IMR-90 (cell line): ENCODE results near the gene CHAC1. TPM values are rescaled to one million over a fixed set of nuclear protein-coding genes. Genes with fewer than 3 reads are reported as not detected.

Experiments used
- ATAC-seq: fragments of 200-7000 bp; cut with Tn5 transposase; 2 replicates; pipeline ENCODE4 v1.9.1; 2020; ENCODE audit warnings: low read depth, mild to moderate bottlenecking, moderate library complexity
- BruUV-seq: library from RNA; stranded (reverse); fragments of 400-500 nt; replicated peaks from 2 replicates; lab custom pipeline; 2021; lab: Mats Ljungman, UMichigan
- CTCF ChIA-PET: fragments of 300-600 bp; formaldehyde crosslinking; extraction: SDS; loops from one replicate; lab custom pipeline; 2021; ENCODE audit warnings: antibody characterized with exemption; lab: Yijun Ruan, JAX
- POLR2A ChIA-PET: fragments of 300-600 bp; sonication (Branson Sonifier 250); formaldehyde crosslinking; loops from one replicate; lab custom pipeline; 2022; ENCODE audit warnings: antibody characterized with exemption; ENCODE audit not compliant: unreplicated experiment; lab: Charles Lee
- DNase-seq: peaks from one replicate; pipeline ENCODE4 v3.0.0; 2013
- H2AFZ ChIP-seq: replicated peaks from 2 replicates; pipeline ENCODE3; 2013; ENCODE audit warnings: low read length, mild to moderate bottlenecking; ENCODE audit not compliant: poor library complexity
- H2AK5ac ChIP-seq: 2 replicates; pipeline ENCODE4 v1.6.1; 2013; ENCODE audit warnings: low read depth, low read length, inconsistent platforms
- H2AK9ac ChIP-seq: replicated peaks from 2 replicates; pipeline ENCODE3; 2013; ENCODE audit warnings: mild to moderate bottlenecking, low read depth, low read length, moderate library complexity; ENCODE audit not compliant: poor library complexity
- H2BK120ac ChIP-seq: 2 replicates; pipeline ENCODE4 v1.6.1; 2013; ENCODE audit warnings: low read depth, low read length, inconsistent platforms
- H2BK15ac ChIP-seq: 3 replicates; pipeline ENCODE4 v1.6.1; 2013; ENCODE audit warnings: low read depth, low read length, inconsistent platforms
- H2BK20ac ChIP-seq: 2 replicates; pipeline ENCODE4 v1.6.1; 2013; ENCODE audit warnings: low read depth, mild to moderate bottlenecking, inconsistent platforms, low read length, moderate library complexity
- H2BK5ac ChIP-seq: 2 replicates; pipeline ENCODE4 v1.6.1; 2013; ENCODE audit warnings: mild to moderate bottlenecking, low read depth, low read length, inconsistent platforms; ENCODE audit not compliant: poor library complexity, severe bottlenecking
- H3K14ac ChIP-seq: replicated peaks from 2 replicates; pipeline ENCODE4 v1.6.1; 2013; ENCODE audit warnings: low read depth, low read length, inconsistent platforms
- H3K18ac ChIP-seq: 2 replicates; pipeline ENCODE4 v1.6.1; 2013; ENCODE audit warnings: low read depth, low read length, control low read depth
- H3K23ac ChIP-seq: 2 replicates; pipeline ENCODE4 v1.6.1; 2013; ENCODE audit warnings: low read depth, low read length, inconsistent platforms
- H3K27ac ChIP-seq: 2 replicates; pipeline ENCODE4 v1.5.1; 2013; ENCODE audit warnings: mild to moderate bottlenecking, control low read depth, low read length; ENCODE audit not compliant: insufficient read depth
- H3K27me3 ChIP-seq: 2 replicates; pipeline ENCODE4 v1.6.1; 2013; ENCODE audit warnings: low read length; ENCODE audit not compliant: control insufficient read depth, insufficient read depth
- H3K36me3 ChIP-seq: 2 replicates; pipeline ENCODE4 v1.6.1; 2013; ENCODE audit warnings: low read length, mixed read lengths; ENCODE audit not compliant: control insufficient read depth, insufficient read depth
- H3K4ac ChIP-seq: 2 replicates; pipeline ENCODE4 v1.6.1; 2013; ENCODE audit warnings: low read depth, low read length, inconsistent platforms
- H3K4me1 ChIP-seq: 2 replicates; pipeline ENCODE4 v1.6.1; 2013; ENCODE audit warnings: low read length, mixed read lengths; ENCODE audit not compliant: control insufficient read depth, insufficient read depth
- H3K4me2 ChIP-seq: 2 replicates; pipeline ENCODE4 v1.6.1; 2013; ENCODE audit warnings: low read depth, mild to moderate bottlenecking, control low read depth, low read length, moderate library complexity
- H3K4me3 ChIP-seq: 2 replicates; pipeline ENCODE4 v1.5.1; 2013; ENCODE audit warnings: low read depth, mild to moderate bottlenecking, control low read depth, low read length, moderate library complexity; ENCODE audit not compliant: insufficient read depth
- H3K56ac ChIP-seq: 2 replicates; pipeline ENCODE4 v1.6.1; 2013; ENCODE audit warnings: low read length, inconsistent platforms; ENCODE audit not compliant: insufficient read depth; ENCODE audit errors: extremely low read depth
- H3K79me1 ChIP-seq, 2 experiments: 2 replicates each; pipeline ENCODE4 v1.6.1; 2013; ENCODE audit warnings: low read length in 2 of 2, inconsistent platforms in 1 of 2, low read depth in 1 of 2
- H3K9ac ChIP-seq: 2 replicates; pipeline ENCODE4 v1.6.1; 2013; ENCODE audit warnings: low read depth, low read length, control low read depth
- H3K9me1 ChIP-seq: 2 replicates; pipeline ENCODE4 v1.6.1; 2013; ENCODE audit warnings: low read length, inconsistent platforms; ENCODE audit not compliant: insufficient read depth
- H3K9me3 ChIP-seq: 2 replicates; pipeline ENCODE4 v1.6.1; 2013; ENCODE audit warnings: low read length; ENCODE audit not compliant: control insufficient read depth, insufficient read depth
- H4K20me1 ChIP-seq: 2 replicates; pipeline ENCODE4 v1.6.1; 2013; ENCODE audit warnings: low read length, inconsistent platforms; ENCODE audit not compliant: insufficient read depth
- H4K5ac ChIP-seq: 2 replicates; pipeline ENCODE4 v1.6.1; 2013; ENCODE audit warnings: mild to moderate bottlenecking, low read depth, low read length, control low read depth
- H4K8ac ChIP-seq, 2 experiments: 2 replicates each; pipeline ENCODE4 v1.6.1; 2013; ENCODE audit warnings: low read depth in 2 of 2, low read length in 2 of 2, control low read depth in 1 of 2, inconsistent platforms in 1 of 2
- H4K91ac ChIP-seq: 2 replicates; pipeline ENCODE4 v1.6.1; 2013; ENCODE audit warnings: low read depth, low read length, inconsistent platforms; ENCODE audit not compliant: insufficient read depth
- CEBPB ChIP-seq: IDR thresholded peaks from 2 replicates; pipeline ENCODE4 v1.6.1; 2012; ENCODE audit warnings: low read depth, low read length, improper control_type of control experiment
- CHD1 ChIP-seq: IDR thresholded peaks from 2 replicates; pipeline ENCODE4 v1.6.1; 2012; ENCODE audit warnings: low read depth, low read length, improper control_type of control experiment
- FOS ChIP-seq: fragments of 150-350 bp; IDR thresholded peaks from 2 replicates; pipeline ENCODE4 v1.6.1; 2016; ENCODE audit warnings: low read depth, low read length
- POLR2A ChIP-seq: IDR thresholded peaks from 2 replicates; pipeline ENCODE4 v1.6.1; 2012; ENCODE audit warnings: mild to moderate bottlenecking, low read depth, low read length
- RCOR1 ChIP-seq: IDR thresholded peaks from 2 replicates; pipeline ENCODE4 v1.6.1; 2012; ENCODE audit warnings: mild to moderate bottlenecking, low read length, improper control_type of control experiment; ENCODE audit not compliant: insufficient replicate concordance
- SMC3 ChIP-seq: fragments of 150-350 bp; IDR thresholded peaks from 2 replicates; pipeline ENCODE4 v1.6.1; 2016; ENCODE audit warnings: low read depth, mild to moderate bottlenecking, antibody characterized with exemption, low read length, moderate library complexity
- WGBS, 2 experiments: methylation state at CpG; one replicate each; pipeline versions ENCODE4 v1.1.5 to v1.1.7; 2013; ENCODE audit warnings: missing lambda C conversion rate in 2 of 2; ENCODE audit not compliant: insufficient read length in 1 of 2; ENCODE audit errors: extremely low coverage in 2 of 2; 5-methylcytosine and 5-hydroxymethylcytosine counted together
- dilution Hi-C: fragments of 300-500 bp; cut with HindIII; formaldehyde crosslinking; loops from one replicate; pipeline ENCODE4 v1.14.3; 2018; ENCODE audit warnings: low sequenced_read_pairs; ENCODE audit not compliant: unreplicated experiment
- in situ Hi-C: fragments of 300-500 bp; cut with MboI; formaldehyde crosslinking; loops from 3 replicates; pipeline ENCODE4 v1.14.3; 2019; ENCODE audit warnings: low sequenced_read_pairs, inconsistent platforms, mixed read lengths
- intact Hi-C: fragments of 100-400 bp; cut with micrococcal nuclease; formaldehyde crosslinking; loops from 2 replicates; pipeline ENCODE4 v1.10.0; 2022
- polyA plus RNA-seq, 3 experiments: library from polyadenylated mRNA; depleted of rRNA; stranded (reverse); fragments of >200 nt; gene quantifications; 2 replicates each; pipeline ENCODE4 v1.2.3, GENCODE V29; 2012; ENCODE audit warnings: low replicate concordance in 1 of 3
- total RNA-seq: library from RNA; depleted of rRNA; stranded (reverse); fragments of >200 nt; gene quantifications from 2 replicates; pipeline ENCODE4 v1.2.3, GENCODE V29; 2012
- TF ChIP-seq, protein P1 (sequence below): conservative IDR thresholded peaks from 2 replicates; pipeline ENCODE4 v1.5.1; 2012; ENCODE audit warnings: mild to moderate bottlenecking, low read depth, low read length, improper control_type of control experiment
- TF ChIP-seq, protein P2 (sequence below): fragments of 150-350 bp; IDR thresholded peaks from 2 replicates; pipeline ENCODE4 v1.6.1; 2017; ENCODE audit warnings: mild to moderate bottlenecking, antibody characterized with exemption, low read length, low read depth

CHAC1 gene
- total and polyA plus RNA-seq, 2 of the 4 experiments (the other 2 are of a cell fraction) = 51.3 to 77.8 TPM

DNA sequence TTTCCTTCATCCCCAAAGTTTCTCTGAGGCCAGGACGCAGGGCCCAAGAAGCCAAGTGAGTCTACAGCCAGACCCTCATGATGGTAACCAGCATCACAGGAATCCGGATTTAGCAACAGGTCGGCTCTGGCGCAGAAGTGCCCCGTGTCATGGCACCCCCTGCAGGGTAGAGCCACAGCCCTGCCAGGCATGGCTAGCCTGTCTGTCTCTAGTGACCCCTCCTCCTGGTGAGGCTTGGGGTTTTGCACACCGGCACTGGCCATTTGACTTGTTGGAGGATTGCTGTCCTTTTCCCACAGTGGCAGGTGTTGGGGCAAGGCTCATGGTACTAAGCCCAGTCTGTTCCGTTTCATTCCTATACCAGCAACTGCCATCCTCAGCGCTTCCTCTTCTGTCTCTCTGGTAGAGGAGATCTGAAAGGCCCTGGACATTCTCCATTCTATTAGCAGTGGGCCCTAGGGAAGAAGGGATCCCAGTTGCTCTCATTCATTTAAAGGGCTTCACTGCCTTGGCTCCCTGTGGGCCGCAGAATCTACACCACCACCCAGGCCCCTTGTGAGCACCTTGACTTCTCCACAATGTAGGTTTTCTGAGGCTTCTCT is 9.4 kb upstream of the CHAC1 start (continued):
- TF ChIP-seq, protein P1, sequence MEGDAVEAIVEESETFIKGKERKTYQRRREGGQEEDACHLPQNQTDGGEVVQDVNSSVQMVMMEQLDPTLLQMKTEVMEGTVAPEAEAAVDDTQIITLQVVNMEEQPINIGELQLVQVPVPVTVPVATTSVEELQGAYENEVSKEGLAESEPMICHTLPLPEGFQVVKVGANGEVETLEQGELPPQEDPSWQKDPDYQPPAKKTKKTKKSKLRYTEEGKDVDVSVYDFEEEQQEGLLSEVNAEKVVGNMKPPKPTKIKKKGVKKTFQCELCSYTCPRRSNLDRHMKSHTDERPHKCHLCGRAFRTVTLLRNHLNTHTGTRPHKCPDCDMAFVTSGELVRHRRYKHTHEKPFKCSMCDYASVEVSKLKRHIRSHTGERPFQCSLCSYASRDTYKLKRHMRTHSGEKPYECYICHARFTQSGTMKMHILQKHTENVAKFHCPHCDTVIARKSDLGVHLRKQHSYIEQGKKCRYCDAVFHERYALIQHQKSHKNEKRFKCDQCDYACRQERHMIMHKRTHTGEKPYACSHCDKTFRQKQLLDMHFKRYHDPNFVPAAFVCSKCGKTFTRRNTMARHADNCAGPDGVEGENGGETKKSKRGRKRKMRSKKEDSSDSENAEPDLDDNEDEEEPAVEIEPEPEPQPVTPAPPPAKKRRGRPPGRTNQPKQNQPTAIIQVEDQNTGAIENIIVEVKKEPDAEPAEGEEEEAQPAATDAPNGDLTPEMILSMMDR = no peak

DNA sequence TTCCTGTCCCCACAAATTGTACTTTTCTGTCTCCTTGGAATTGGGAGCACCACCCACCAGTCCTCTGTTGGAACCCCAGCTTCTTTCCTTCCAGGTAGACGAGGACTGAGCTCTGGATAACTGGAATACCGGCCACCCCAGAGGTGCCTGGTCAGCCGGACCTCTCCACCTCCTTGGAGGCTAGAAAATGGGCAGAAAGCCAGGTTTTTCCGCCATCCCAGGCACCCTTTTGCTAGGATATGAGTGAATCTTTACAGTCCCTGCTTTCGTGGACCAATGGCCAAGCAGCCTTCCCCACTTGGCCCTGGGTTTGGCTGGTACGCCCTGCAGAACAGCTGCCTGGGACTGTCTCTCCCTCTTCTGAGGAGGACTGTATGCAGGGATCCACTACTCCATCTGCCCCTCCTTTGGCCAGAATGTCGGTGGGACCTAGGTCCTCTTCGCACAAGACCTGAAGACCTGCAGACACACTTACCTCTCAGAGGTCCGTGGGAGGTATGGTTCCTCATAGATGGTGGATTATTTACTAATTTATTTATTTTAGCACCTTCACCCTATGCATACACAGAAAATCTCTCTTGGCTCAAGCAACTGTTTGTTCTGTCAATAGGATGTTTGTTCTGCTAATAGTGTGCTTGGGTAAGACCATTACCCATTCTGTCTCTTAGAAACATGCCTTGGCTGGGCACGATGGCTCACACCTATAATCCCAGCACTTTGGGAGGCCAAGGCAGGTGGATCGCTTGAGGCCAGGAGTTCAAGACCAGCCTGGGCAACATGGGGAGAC is 8.6 kb upstream of the CHAC1 start:
- in situ Hi-C loops = loop anchor here (5.0 kb wide), 1 partner anchor 78 kb away; no protein-coding TSS in a partner anchor

More for the DNA sequence above, 8.6 kb upstream of the CHAC1 start:
- peak overlapping the region; percentile 30; the same call in 1 of the 2 replicates for H2AK5ac ChIP-seq
- H3K9ac ChIP-seq = no peak overlapping the region
- H2AK9ac ChIP-seq = peak overlapping the region; percentile 19
- H4K20me1 ChIP-seq = no peaks in the 10 kb centered on the region
- no peak overlapping the region for H2BK120ac ChIP-seq
- H3K9me3 ChIP-seq = no peaks in the 10 kb centered on the region
- dilution Hi-C loops = no loop called here
- H3K36me3 ChIP-seq = no peaks in the 10 kb centered on the region
- peaks cover 14 to 16% of the 10 kb centered on the region in 2 experiments; a peak in 3 of 4 replicates for H3K79me1 ChIP-seq
- no peak overlapping the region for H2BK15ac ChIP-seq
- H4K91ac ChIP-seq = peak overlapping the region; percentile 17; the same call in 1 of the 2 replicates
- BruUV-seq = no TSS peak
- H3K9me1 ChIP-seq = peaks cover 12% of the 10 kb centered on the region
- no peak for ATAC-seq
- intact Hi-C loops = loop anchor here (5.0 kb wide), 1 partner anchor 78 kb away; no protein-coding TSS in a partner anchor
- no peak overlapping the region for H2AFZ ChIP-seq
- no peak overlapping the region; the same call in 1 of the 2 replicates for H2BK20ac ChIP-seq
- no peak overlapping the region for H3K14ac ChIP-seq
- H3K4me1 ChIP-seq = peaks cover 13% of the 10 kb centered on the region
- H3K18ac ChIP-seq = no peak overlapping the region
- H3K4ac ChIP-seq = 0 out of 2 replicates have a peak overlapping the region, but pooled peaks have one; percentile 11
- H3K27me3 ChIP-seq = no peaks in the 10 kb centered on the region
- no peak for TF ChIP-seq SMC3
- TF ChIP-seq FOS = no peak
- TF ChIP-seq CHD1 = no peak
- no peak for TF ChIP-seq RCOR1
- TF ChIP-seq, protein P2, sequence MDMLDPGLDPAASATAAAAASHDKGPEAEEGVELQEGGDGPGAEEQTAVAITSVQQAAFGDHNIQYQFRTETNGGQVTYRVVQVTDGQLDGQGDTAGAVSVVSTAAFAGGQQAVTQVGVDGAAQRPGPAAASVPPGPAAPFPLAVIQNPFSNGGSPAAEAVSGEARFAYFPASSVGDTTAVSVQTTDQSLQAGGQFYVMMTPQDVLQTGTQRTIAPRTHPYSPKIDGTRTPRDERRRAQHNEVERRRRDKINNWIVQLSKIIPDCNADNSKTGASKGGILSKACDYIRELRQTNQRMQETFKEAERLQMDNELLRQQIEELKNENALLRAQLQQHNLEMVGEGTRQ = no peak
- no peak for TF ChIP-seq CEBPB
- no peak for TF ChIP-seq POLR2A
- TF ChIP-seq, protein P1 = no peak
- CTCF ChIA-PET = no interaction called here
- H3K4me2 ChIP-seq = no peak overlapping the region
- WGBS, 2 experiments = no CpG with 5 or more reads among the region's 11 CpGs
- no peak overlapping the region for H2BK5ac ChIP-seq
- H3K23ac ChIP-seq = no peak overlapping the region
- no peak overlapping the region for H3K27ac ChIP-seq
- no peak overlapping the region for H4K8ac ChIP-seq
- H3K4me3 ChIP-seq = no peak overlapping the region
- POLR2A ChIA-PET = no interaction called here
- DNase-seq = no peak
- no peak overlapping the region for H3K56ac ChIP-seq
- no peak overlapping the region for H4K5ac ChIP-seq
